Bronchial epithelial cell (primary cell): ENCODE data around the gene MYB. TPM values are rescaled to one million over a fixed set of nuclear protein-coding genes. Genes with fewer than 3 reads are reported as not detected.

Experiments
- DNase-seq: peaks from one replicate; pipeline ENCODE4 v3.0.0-alpha.2; 2010; ENCODE audit warnings: low read depth
- FAIRE-seq: peaks from 2 replicates; lab custom pipeline; 2011; peaks lifted over from hg19 to GRCh38; lab: Jason Lieb, UNC
- H3K27me3 ChIP-seq: 2 replicates; pipeline ENCODE4 v1.5.1; 2011; ENCODE audit warnings: low read length; ENCODE audit not compliant: control insufficient read depth, insufficient read depth
- H3K36me3 ChIP-seq: 2 replicates; pipeline ENCODE4 v1.5.1; 2011; ENCODE audit warnings: low read length; ENCODE audit not compliant: control insufficient read depth, insufficient read depth
- H3K4me3 ChIP-seq: 2 replicates; pipeline ENCODE4 v1.5.1; 2011; ENCODE audit warnings: mild to moderate bottlenecking, low read depth, low read length, control low read depth
- CTCF ChIP-seq: IDR thresholded peaks from 2 replicates; pipeline ENCODE4 v1.5.1; 2011; ENCODE audit warnings: mild to moderate bottlenecking, moderate library complexity, low read length, control low read depth, inconsistent platforms; ENCODE audit not compliant: insufficient read depth, severe bottlenecking
- total RNA-seq: library from RNA; depleted of rRNA; stranded (reverse); fragments of >200 nt; gene quantifications from 2 replicates; pipeline ENCODE4 v1.2.1, GENCODE V29; 2014

The MYB gene
- total RNA-seq, 1 donor from 2014 or later = under 0.01 TPM

- H3K27me3 ChIP-seq = no peaks in the 10 kb centered on the region
- no peak for FAIRE-seq
Measured at GRCh38 chr6:135250234-135250633, 69.1 kb downstream of the MYB start.

DNA sequence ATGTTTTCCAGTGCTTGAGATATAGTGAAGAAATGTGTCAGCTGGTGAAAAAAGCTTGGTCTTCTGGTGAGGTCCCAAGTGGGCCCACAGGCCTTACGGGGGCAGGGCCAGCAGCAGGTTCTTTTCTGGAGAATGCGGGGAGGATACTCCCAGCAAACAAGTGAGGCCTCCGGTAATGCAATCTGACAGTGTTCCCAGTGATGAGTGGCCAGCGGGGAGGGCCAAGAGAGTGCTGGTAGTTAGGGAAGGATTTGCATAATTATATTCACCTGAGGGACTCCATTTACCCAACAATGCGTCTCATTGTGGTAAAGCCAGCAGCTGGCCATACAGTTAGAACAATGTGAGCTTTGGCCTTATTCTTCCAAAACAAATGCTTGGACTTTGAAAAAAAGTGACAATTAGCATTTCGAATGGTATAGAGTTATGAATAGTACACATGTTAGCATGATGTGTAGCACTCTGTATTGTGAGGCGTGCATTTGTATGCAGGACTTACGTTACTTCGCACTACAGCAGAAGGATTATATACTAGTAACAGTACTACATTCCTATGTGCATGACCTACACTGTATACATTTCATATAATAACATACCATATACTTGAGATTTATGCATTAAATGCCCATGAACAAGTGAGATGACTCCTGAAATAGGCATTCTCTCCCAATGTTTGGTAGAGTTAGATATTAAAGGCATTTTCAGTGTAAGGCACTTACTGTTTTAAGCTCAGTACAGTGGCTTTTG is 69.8 kb downstream of the MYB start:
- DNase-seq = no peak
- Histone ChIP-seq H3K36me3 (no peaks in the 10 kb centered on the region), H3K27me3 (no peaks in the 10 kb centered on the region), H3K4me3 (no peak overlapping the region)
- TF ChIP-seq CTCF = no peak
- FAIRE-seq = no peak

More at GRCh38 chr6:135250234-135250633, 69.1 kb downstream of the MYB start:
- H3K4me3 ChIP-seq = no peak overlapping the region
- H3K36me3 ChIP-seq = no peaks in the 10 kb centered on the region
- DNase-seq = no peak
- no peak for TF ChIP-seq CTCF

GRCh38 chr6:135251498-135252441 is 70.7 kb downstream of the MYB start:
- FAIRE-seq (no peak), DNase-seq (peak; percentile 30)
- Histone ChIP-seq H3K36me3 (no peaks in the 10 kb centered on the region), H3K4me3 (no peak overlapping the region), H3K27me3 (no peaks in the 10 kb centered on the region)
- no peak for TF ChIP-seq CTCF

GRCh38 chr6:135254471-135254870 is 73.4 kb downstream of the MYB start:
- H3K27me3 ChIP-seq = no peaks in the 10 kb centered on the region
- FAIRE-seq (no peak), DNase-seq (no peak)
- H3K36me3 ChIP-seq = no peaks in the 10 kb centered on the region
- TF ChIP-seq CTCF = no peak
- no peak overlapping the region for H3K4me3 ChIP-seq

- no peaks in the 10 kb centered on the region for H3K36me3 ChIP-seq
- no peak for TF ChIP-seq CTCF
- no peak for FAIRE-seq
- no peak for DNase-seq
- H3K27me3 ChIP-seq = no peaks in the 10 kb centered on the region
- H3K4me3 ChIP-seq = no peak overlapping the region
Measured at GRCh38 chr6:135256866-135257265, 75.8 kb downstream of the MYB start.
